MCF 10A (cell line): ENCODE results near the gene HYAL1. TPM values are rescaled to one million over a fixed set of nuclear protein-coding genes. Genes with fewer than 3 reads are reported as not detected.

Experiments
- BruUV-seq: library from RNA; stranded (reverse); fragments of 400-500 nt; replicated peaks from 2 replicates; lab custom pipeline; 2021; lab: Mats Ljungman, UMichigan
- CTCF ChIA-PET: fragments of 300-600 bp; sonication (Branson Sonifier 250); formaldehyde crosslinking; extraction: SDS; loops from one replicate; lab custom pipeline; 2021; ENCODE audit warnings: antibody characterized with exemption, inconsistent platforms; lab: Yijun Ruan, JAX
- POLR2A ChIA-PET: fragments of 300-600, 350-650 bp; sonication (Branson Sonifier 250); formaldehyde crosslinking; extraction: SDS; loops from one replicate; lab custom pipeline; 2020; ENCODE audit warnings: antibody characterized with exemption, inconsistent platforms; lab: Yijun Ruan, JAX
- DNase-seq: peaks from one replicate; pipeline ENCODE4 v3.0.0-alpha.2; 2018; ENCODE audit not compliant: unreplicated experiment
- H3K27ac Mint-ChIP-seq: one replicate; pipeline ENCODE4 v1.8.0; 2022; ENCODE audit warnings: mild to moderate bottlenecking, low read depth, mixed read lengths; ENCODE audit not compliant: unreplicated experiment
- H3K27me3 Mint-ChIP-seq: one replicate; pipeline ENCODE4 v1.8.0; 2022; ENCODE audit warnings: mixed read lengths; ENCODE audit not compliant: insufficient read depth, unreplicated experiment
- H3K36me3 Mint-ChIP-seq: one replicate; pipeline ENCODE4 v1.8.0; 2022; ENCODE audit warnings: mild to moderate bottlenecking, moderate library complexity, mixed read lengths; ENCODE audit not compliant: insufficient read depth, unreplicated experiment
- H3K4me1 Mint-ChIP-seq: one replicate; pipeline ENCODE4 v1.8.0; 2022; ENCODE audit warnings: mixed read lengths; ENCODE audit not compliant: insufficient read depth, unreplicated experiment
- H3K4me3 Mint-ChIP-seq: one replicate; pipeline ENCODE4 v1.8.0; 2022; ENCODE audit warnings: mild to moderate bottlenecking, moderate library complexity, mixed read lengths; ENCODE audit not compliant: unreplicated experiment
- H3K9me3 Mint-ChIP-seq: one replicate; pipeline ENCODE4 v1.8.0; 2022; ENCODE audit warnings: mixed read lengths; ENCODE audit not compliant: unreplicated experiment
- CTCF ChIP-seq: fragments of 200-600 bp; IDR thresholded peaks from one replicate; pipeline ENCODE4 v1.8.0; 2022; ENCODE audit warnings: antibody characterized with exemption, mild to moderate bottlenecking; ENCODE audit not compliant: unreplicated experiment
- intact Hi-C: fragments of 100-400 bp; cut with micrococcal nuclease; formaldehyde crosslinking; loops from 2 replicates; pipeline ENCODE4 v1.14.1; 2022
- total RNA-seq: library from RNA; stranded (reverse); gene quantifications from 2 replicates; pipeline ENCODE4 v1.2.3, GENCODE V29; 2022

The HYAL1 gene
- total RNA-seq, 1 experiment from 2014 or later: 0.70 TPM

DNA sequence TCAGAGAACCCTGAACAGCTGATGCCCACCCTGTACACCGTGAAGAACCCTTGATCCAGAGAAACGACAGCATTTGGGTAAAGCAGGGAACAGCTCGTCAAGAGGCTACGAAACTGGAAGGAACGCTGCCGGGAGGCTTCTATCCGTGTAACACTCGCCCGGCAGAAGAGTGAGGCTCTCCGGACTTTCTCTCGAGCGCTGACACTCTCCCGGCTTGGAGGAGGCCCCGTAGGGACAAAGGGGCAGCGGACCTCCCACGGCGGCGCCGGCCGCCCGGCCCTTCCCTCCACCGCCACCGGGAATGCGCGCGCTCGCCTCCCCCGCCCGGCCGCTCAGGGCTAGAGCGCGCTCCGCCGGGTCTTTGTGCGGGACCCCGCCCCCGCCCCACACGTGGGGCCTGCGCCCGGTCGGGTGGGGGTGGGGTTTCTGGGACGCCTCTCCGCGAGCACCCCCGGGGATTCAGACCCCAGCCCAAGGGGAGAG, 17.5 kb upstream of the HYAL1 start:
- no peaks in the 10 kb centered on the region for H3K27me3 Mint-ChIP-seq
- peaks cover 6% of the 10 kb centered on the region for H3K36me3 Mint-ChIP-seq
- peaks cover 22% of the 10 kb centered on the region for H3K4me1 Mint-ChIP-seq
- DNase-seq: peak; percentile 68
- POLR2A ChIA-PET: interaction anchor here (0.6 to 5.0 kb wide), 6 partner anchors 11 to 29 kb away, joined by 3 to 25 read pairs (median 8); partner anchors contain the start of genes HYAL3, IFRD2 and NAA80
- no TSS peak for BruUV-seq
- H3K27ac Mint-ChIP-seq: peak overlapping the region; percentile 98
- H3K9me3 Mint-ChIP-seq: no peaks in the 10 kb centered on the region
- TF ChIP-seq CTCF: no peak
- CTCF ChIA-PET: interaction anchor here (0.6 to 1.3 kb wide), 5 partner anchors 14 to 1179 kb away, joined by 3 to 4 read pairs (median 3); no protein-coding TSS in a partner anchor
- intact Hi-C loops: loop anchor here (1.0 kb wide), 1 partner anchor 22 kb away; the partner anchor contains the start of genes HYAL3 and NAA80
- peak overlapping the region; percentile 80 for H3K4me3 Mint-ChIP-seq

DNA sequence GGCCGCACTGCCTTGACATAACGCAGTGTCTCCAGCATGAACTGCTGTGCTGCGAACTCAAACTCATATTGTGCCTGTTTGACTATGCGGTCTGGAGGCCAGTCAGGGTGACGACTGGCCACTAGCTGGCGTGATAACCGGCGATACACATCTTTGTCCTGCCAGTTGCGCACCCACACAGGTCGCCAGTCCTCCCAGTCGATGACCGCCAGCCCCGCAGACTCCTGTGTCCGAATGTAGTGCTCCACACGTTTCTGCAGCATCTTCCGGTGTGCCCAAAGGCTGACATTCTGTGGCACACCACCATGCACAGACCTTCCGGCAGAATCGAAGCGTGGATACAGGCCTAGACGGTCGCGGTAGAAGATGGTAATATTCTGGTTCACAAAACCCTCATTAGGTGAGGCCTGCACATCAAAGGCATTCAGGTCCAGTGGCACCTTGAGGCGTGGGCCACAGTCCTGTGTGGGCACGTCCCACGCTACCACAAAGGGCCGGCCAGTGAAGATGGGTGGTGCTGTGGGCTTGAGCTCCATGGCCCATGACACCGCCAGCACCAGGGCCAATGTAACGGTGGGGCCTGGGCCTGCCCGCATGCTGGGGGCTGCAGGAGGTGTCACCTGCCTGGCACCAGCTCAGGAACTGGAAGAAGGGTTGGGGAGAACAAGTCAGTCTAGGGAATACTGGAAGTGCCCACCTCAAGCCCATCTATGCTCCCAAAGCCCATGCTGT, 16.7 kb upstream of the HYAL1 start:
- peaks cover 6% of the 10 kb centered on the region for H3K36me3 Mint-ChIP-seq
- CTCF ChIA-PET: interaction anchor here (0.7 to 1.3 kb wide), 3 partner anchors 11 to 21 kb away, joined by 3 to 4 read pairs (median 3); partner anchors contain the start of genes HYAL3 and NAA80
- TSS peak; percentile 23 for BruUV-seq
- no peaks in the 10 kb centered on the region for H3K9me3 Mint-ChIP-seq
- H3K4me1 Mint-ChIP-seq: peaks cover 22% of the 10 kb centered on the region
- H3K27me3 Mint-ChIP-seq: no peaks in the 10 kb centered on the region
- peak overlapping the region; percentile 98 for H3K27ac Mint-ChIP-seq
- no peak for DNase-seq
- POLR2A ChIA-PET: interaction anchor here (0.6 to 5.0 kb wide), 8 partner anchors 9 to 164 kb away, joined by 3 to 25 read pairs (median 4); partner anchors contain the start of genes HYAL3, IFRD2 and NAA80
- intact Hi-C loops: no loop called here
- TF ChIP-seq CTCF: no peak
- H3K4me3 Mint-ChIP-seq: peak overlapping the region; percentile 80

DNA sequence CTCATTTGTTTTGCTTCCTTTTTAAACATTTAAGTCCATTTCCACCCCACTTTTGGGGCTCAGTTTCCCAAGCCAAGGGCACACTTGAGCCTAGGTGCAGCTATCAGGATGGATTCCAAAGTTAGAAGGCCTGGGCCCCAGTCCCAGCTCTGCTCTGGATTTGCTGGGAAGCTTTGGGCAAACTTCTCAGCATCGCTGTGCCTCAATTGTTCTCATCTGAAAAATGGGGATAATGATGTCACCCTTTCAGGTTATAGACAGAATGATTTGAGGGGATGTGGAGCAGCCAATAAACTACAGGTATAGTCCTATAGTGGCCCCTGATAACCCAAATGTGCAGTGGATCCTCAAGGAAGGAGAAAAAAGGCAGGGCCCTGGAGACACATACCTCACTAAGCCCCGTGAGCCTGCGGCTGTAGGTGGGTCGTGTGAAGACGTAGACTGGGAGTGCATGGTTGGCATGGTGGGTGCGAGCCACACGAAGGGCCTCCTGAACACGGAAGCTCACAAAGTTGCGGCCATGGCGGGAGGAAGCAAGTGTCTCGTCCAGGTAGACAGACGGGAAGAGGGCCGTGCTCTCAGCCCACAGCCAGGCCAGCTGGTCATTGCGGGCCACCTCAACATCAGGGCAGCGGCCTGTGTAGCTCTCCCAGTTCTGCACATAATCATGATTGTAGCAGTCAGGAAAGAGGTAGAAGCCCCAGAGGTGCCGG, 16.0 kb upstream of the HYAL1 start:
- Mint-ChIP-seq H3K4me1 (peaks cover 22% of the 10 kb centered on the region), H3K36me3 (peaks cover 6% of the 10 kb centered on the region), H3K4me3 (peak overlapping the region; percentile 59), H3K27me3 (no peaks in the 10 kb centered on the region), H3K27ac (no peak overlapping the region), H3K9me3 (no peaks in the 10 kb centered on the region)
- BruUV-seq: no TSS peak
- ChIA-PET POLR2A (interaction anchor here (0.6 to 1.6 kb wide), 6 partner anchors 8 to 163 kb away, joined by 3 to 7 read pairs (median 4); partner anchors contain the start of gene IFRD2), CTCF (interaction anchor here (0.7 to 1.3 kb wide), 5 partner anchors 9 to 21 kb away, joined by 3 to 6 read pairs (median 3); partner anchors contain the start of genes HYAL3, NAA80 and TUSC2)
- intact Hi-C loops: no loop called here
- no peak for DNase-seq
- TF ChIP-seq CTCF: no peak
